Tibial nerve (tissue), 3 donors: ENCODE measurements around the gene ARV1.

Source experiments
- POLR2A ChIP-seq, 2 donors: fragments of 450-650 bp; IDR thresholded peaks; one replicate each; pipeline ENCODE4 v1.6.1; 2017; ENCODE audit warnings: antibody characterized with exemption in 2 of 2, mild to moderate bottlenecking in 2 of 2, moderate library complexity in 2 of 2
- TF ChIP-seq, protein P1 (sequence below), 5 experiments: fragments of 200-600 bp in 3 of 5; fragments of 450-650 bp in 2 of 5; sonication (generic) in 3 of 5; IDR thresholded peaks; one replicate each; pipeline ENCODE4 v1.5.1; 2016 to 2019; ENCODE audit warnings: antibody characterized with exemption in 5 of 5, mild to moderate bottlenecking in 3 of 5, moderate library complexity in 2 of 5

- TF ChIP-seq, protein P1, sequence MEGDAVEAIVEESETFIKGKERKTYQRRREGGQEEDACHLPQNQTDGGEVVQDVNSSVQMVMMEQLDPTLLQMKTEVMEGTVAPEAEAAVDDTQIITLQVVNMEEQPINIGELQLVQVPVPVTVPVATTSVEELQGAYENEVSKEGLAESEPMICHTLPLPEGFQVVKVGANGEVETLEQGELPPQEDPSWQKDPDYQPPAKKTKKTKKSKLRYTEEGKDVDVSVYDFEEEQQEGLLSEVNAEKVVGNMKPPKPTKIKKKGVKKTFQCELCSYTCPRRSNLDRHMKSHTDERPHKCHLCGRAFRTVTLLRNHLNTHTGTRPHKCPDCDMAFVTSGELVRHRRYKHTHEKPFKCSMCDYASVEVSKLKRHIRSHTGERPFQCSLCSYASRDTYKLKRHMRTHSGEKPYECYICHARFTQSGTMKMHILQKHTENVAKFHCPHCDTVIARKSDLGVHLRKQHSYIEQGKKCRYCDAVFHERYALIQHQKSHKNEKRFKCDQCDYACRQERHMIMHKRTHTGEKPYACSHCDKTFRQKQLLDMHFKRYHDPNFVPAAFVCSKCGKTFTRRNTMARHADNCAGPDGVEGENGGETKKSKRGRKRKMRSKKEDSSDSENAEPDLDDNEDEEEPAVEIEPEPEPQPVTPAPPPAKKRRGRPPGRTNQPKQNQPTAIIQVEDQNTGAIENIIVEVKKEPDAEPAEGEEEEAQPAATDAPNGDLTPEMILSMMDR (IDR thresholded peaks at IDR 0.05), result no peak
- TF ChIP-seq POLR2A (IDR thresholded peaks at IDR 0.05), result no peak
These were observed 59.0 kb downstream of the ARV1 start for GRCh38 chr1:231037585-231038517.
